Small intestine (tissue), 7 donors: ENCODE results near the gene UGT1A6. TPM values are rescaled to one million over a fixed set of nuclear protein-coding genes. Genes with fewer than 3 reads are reported as not detected.

Experiments
- DNase-seq, 2 donors: peaks; one replicate each; pipeline versions ENCODE4 v3.0.0 to v3.0.0-alpha.2; 2013
- FAIRE-seq: peaks from 2 replicates; lab custom pipeline; 2012; peaks lifted over from hg19 to GRCh38; lab: Jason Lieb, UNC
- H3K27ac ChIP-seq, 3 donors: one replicate each; pipeline ENCODE4 v1.5.1; 2013; ENCODE audit warnings: low read length in 2 of 3, mild to moderate bottlenecking in 2 of 3, control low read depth in 1 of 3, inconsistent platforms in 1 of 3, low read depth in 1 of 3, moderate library complexity in 1 of 3
- H3K27me3 ChIP-seq, 3 donors: one replicate each; pipeline ENCODE4 v1.6.1; 2013; ENCODE audit warnings: low read length in 3 of 3, inconsistent platforms in 1 of 3; ENCODE audit not compliant: control insufficient read depth in 3 of 3, insufficient read depth in 3 of 3
- H3K36me3 ChIP-seq, 3 donors: one replicate each; pipeline ENCODE4 v1.6.1; 2013; ENCODE audit warnings: low read length in 3 of 3, inconsistent platforms in 1 of 3, low read depth in 1 of 3, mild to moderate bottlenecking in 1 of 3, moderate library complexity in 1 of 3; ENCODE audit not compliant: control insufficient read depth in 3 of 3, insufficient read depth in 2 of 3
- H3K4me1 ChIP-seq, 3 donors: one replicate each; pipeline ENCODE4 v1.6.1; 2013; ENCODE audit warnings: low read length in 2 of 3, inconsistent platforms in 1 of 3, low read depth in 1 of 3, mild to moderate bottlenecking in 1 of 3, moderate library complexity in 1 of 3; ENCODE audit not compliant: control insufficient read depth in 3 of 3, insufficient read depth in 2 of 3
- H3K4me3 ChIP-seq, 3 donors: one replicate each; pipeline ENCODE4 v1.5.1; 2013; ENCODE audit warnings: low read length in 3 of 3, control low read depth in 1 of 3, inconsistent platforms in 1 of 3, low read depth in 1 of 3, mild to moderate bottlenecking in 1 of 3, moderate library complexity in 1 of 3
- H3K9me3 ChIP-seq, 2 donors: one replicate each; pipeline ENCODE4 v1.6.1; 2013; ENCODE audit warnings: low read depth in 1 of 2, low read length in 1 of 2; ENCODE audit not compliant: control insufficient read depth in 2 of 2, insufficient read depth in 1 of 2
- WGBS, 3 donors: extraction: QIAGEN DNeasy Blood & Tissue Kit; methylation state at CpG; one replicate each; pipeline ENCODE4 v1.1.7; 2013; 5-methylcytosine and 5-hydroxymethylcytosine counted together
- polyA plus RNA-seq, 4 donors: library from polyadenylated mRNA; stranded (reverse) in 3 of 4; unstranded in 1 of 4; fragments of 200-250 nt in 3 of 4; fragments of 120-200 nt in 1 of 4; gene quantifications; one replicate each; pipeline versions ENCODE4 v1.2.1 to v1.2.3, GENCODE V29; 2013
- donor health status: healthy with polysubstance abuse.
- donor health status: control.
- donor health status: control.
- donor health status: Bipolar disorder and iron deficiency.
- donor health status: healthy.

Gene UGT1A6
- polyA plus RNA-seq, 4 donors: 0.21 to 1.8 (median 1.4) TPM; not detected in 1

DNA sequence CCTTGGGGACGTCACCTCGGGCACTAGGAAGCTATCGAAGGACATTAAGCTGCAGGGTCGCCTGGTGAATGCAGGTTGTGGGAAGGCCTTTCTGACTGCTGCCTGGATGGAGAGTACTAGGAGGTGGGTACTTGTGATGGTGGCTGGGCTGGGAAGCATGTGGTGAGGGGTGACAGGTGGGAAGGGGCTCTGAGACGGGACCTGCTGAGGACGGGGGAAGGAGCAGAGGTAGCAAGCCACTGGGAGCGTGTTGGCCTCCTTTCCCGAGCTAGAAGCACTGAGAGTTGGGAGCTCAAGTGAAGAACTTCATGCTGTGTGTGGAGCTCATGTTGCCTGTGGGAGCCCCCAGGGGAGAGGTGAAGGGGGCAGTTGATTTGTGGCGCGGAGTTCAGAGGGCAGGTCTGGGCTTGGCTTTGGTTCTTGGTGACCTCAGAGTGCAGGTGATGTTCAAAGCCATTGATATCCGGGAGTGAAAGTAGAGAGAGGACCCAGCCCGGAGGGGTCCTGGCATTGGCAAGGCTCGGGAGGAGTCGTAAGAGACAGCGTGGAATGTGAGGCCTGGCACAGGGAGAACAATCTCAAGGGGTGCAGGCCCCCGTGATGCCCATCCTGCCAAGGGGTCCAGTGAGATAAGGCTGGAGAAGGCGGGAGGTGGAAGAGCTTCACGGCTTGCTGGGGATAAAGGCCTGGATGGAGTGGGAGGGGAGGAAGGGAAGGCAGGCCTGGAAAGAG lies 98.6 kb downstream of the UGT1A6 start:
- no peaks in the 10 kb centered on the region for H3K9me3 ChIP-seq
- FAIRE-seq (no peak), DNase-seq (no peak)
- no peaks in the 10 kb centered on the region for H3K27me3 ChIP-seq
- H3K4me1 ChIP-seq: peaks cover 0 to 14% (median 0%) of the 10 kb centered on the region in 3 donors
- no peaks in the 10 kb centered on the region for H3K36me3 ChIP-seq
- H3K27ac ChIP-seq: no peak overlapping the region
- 86 to 91% (median 90%) methylated on average over 18 of the region's 18 CpGs for WGBS, 3 donors
- no peak overlapping the region for H3K4me3 ChIP-seq

DNA sequence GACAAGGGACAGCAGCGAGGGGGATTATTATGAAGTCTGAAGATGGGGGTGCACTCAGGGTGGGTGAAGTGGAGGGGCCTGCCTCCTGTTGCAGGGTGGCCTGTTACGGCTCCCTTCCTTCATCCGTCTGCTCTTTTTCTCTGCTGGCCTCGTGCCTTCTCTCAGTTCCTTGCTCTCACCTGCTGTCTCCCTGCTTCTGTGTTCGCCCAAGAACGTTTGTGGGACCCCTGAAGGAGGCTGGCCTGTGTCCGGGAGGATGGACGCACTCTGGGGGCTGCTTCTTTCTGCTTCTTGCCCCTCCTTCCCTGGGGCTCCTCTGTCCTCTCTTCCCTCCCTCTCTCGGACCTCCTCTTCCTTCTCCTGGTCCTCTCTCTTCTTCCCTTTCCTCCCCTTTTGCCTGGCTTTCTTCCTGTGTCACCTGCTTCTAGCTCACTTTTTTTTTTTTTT lies 99.2 kb downstream of the UGT1A6 start:
- WGBS, 3 donors: 82 to 90% (median 84%) methylated on average over 9 of the region's 9 CpGs
- Histone ChIP-seq H3K27ac (no peak overlapping the region), H3K27me3 (no peaks in the 10 kb centered on the region), H3K9me3 (no peaks in the 10 kb centered on the region), H3K4me1 (peaks cover 0 to 14% (median 0%) of the 10 kb centered on the region in 3 donors), H3K4me3 (no peak overlapping the region), H3K36me3 (no peaks in the 10 kb centered on the region)
- DNase-seq: no peak
- FAIRE-seq: no peak

DNA sequence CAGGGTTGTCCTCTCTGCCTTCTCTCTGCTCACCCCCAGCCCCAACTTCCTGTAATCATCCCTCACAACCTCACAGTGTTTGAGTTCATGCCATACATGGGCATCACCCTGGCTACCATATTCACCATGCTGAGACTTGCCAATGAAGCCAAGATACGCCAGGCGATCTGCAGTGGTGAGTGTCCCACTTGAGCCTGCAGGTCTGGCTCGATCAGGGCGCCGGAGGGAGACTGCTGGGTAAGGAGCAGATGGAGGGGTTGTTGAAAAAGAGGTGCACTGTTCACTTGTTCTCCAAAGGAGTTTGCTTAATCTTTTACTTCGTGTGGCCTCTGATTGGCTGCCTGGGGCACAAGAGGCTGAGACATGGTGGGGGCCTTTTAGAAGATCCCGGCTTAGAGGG lies 100.0 kb downstream of the UGT1A6 start:
- FAIRE-seq (no peak), DNase-seq (no peak)
- H3K9me3 ChIP-seq: no peaks in the 10 kb centered on the region
- no peaks in the 10 kb centered on the region for H3K27me3 ChIP-seq
- no peak overlapping the region for H3K4me3 ChIP-seq
- 89 to 91% (median 89%) methylated on average over 7 of the region's 7 CpGs for WGBS, 3 donors
- no peak overlapping the region for H3K27ac ChIP-seq
- no peaks in the 10 kb centered on the region for H3K36me3 ChIP-seq
- peaks cover 0 to 14% (median 0%) of the 10 kb centered on the region in 3 donors for H3K4me1 ChIP-seq

DNA sequence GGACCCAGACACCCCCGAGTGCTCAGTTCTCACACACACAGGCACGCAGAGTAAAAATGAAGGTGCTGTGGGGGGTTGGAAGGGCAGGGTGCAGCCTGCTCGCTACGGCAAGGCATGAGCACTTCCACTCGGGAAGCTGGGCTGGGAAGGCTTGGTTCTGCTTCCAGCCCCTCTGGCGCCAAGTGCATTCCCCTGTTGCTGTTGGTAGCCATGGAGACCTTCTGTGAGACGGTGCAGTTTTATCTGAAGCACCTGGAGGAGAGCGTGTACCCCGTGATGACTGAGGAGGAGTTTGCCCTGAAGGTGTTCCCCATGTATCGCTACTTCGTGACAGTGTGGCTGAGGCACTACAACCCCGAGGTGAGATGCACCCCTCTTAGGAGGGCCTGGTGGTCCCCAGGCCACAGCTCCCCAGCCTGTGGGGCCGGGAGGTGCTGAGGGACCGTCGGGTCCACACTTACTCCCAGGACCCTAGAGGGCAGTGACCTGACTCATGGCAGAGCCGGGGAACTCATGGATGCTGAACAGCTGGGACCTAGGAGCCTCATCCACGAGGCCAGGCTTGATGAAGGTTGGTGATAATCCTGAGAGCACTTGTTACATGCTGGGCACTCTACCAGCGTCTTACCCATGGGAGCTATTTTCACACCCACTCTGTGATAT lies 100.9 kb downstream of the UGT1A6 start:
- H3K27me3 ChIP-seq: no peaks in the 10 kb centered on the region
- 40 to 67% (median 44%) methylated on average over 18 of the region's 18 CpGs for WGBS, 3 donors
- H3K4me3 ChIP-seq: no peak overlapping the region
- H3K4me1 ChIP-seq: peaks cover 0 to 14% (median 0%) of the 10 kb centered on the region in 3 donors
- H3K36me3 ChIP-seq: no peaks in the 10 kb centered on the region
- H3K9me3 ChIP-seq: no peaks in the 10 kb centered on the region
- peak; percentile 11 to 74 for DNase-seq
- peak overlapping the region in 1 of 3 donors; percentile 30 for H3K27ac ChIP-seq
- FAIRE-seq: no peak

DNA sequence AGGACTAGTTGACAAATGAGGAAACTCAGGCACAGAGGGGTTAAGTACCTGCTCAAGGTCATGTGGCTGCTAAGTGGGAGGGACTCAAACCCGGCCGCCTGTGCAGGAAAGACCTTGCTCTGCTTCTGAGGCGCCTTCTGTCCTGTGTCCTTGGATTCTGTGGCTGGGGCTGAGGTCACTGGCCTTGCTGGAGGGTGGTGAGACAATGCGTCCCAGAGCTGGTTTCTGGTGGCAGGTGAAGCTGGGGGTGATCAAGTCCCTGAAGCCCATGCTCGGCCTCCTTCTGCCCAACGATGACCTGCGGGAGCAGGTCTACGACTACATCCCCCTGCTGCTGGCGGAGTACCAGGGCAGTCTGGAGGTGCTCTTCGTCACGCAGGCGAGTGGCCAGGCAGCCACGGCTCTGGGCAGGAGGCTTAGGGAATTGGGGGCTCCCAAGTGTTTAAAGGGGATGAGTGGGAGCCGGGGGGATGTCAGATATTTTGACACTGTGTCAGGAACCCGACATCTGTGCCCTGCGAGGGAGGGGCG lies 101.5 kb downstream of the UGT1A6 start:
- 76 to 79% (median 76%) methylated on average over 17 of the region's 17 CpGs for WGBS, 3 donors
- no peaks in the 10 kb centered on the region for H3K36me3 ChIP-seq
- FAIRE-seq: no peak
- no peaks in the 10 kb centered on the region for H3K27me3 ChIP-seq
- H3K9me3 ChIP-seq: no peaks in the 10 kb centered on the region
- peaks cover 0 to 14% (median 0%) of the 10 kb centered on the region in 3 donors for H3K4me1 ChIP-seq
- DNase-seq: peak in 1 of 2 donors; percentile 38
- H3K4me3 ChIP-seq: no peak overlapping the region
- H3K27ac ChIP-seq: no peak overlapping the region

DNA sequence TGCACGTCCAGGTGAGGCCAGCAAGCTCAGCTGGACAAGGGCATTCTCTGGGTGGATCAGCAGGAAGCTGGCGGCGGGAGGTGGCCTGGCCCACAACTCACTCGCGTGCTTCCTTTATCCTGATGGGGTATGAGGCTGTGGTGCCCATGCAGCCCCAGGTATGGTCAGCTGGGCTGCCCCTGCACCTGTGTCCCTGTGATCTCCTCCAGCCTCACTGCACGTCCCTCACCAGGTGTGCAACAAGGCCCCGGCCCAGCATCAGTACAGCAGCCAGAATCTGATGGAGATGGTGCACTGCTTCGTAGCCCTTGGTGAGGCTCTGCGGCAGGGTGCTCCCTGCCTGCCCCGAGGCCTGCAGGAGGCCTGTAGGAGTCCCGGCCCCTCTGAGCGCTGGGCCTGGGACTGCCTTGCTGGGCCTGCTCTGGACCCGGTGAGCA lies 103.1 kb downstream of the UGT1A6 start:
- no peaks in the 10 kb centered on the region for H3K36me3 ChIP-seq
- no peaks in the 10 kb centered on the region for H3K9me3 ChIP-seq
- no peaks in the 10 kb centered on the region for H3K27me3 ChIP-seq
- H3K4me1 ChIP-seq: peaks cover 0 to 14% (median 0%) of the 10 kb centered on the region in 3 donors
- DNase-seq: no peak
- WGBS, 3 donors: 94 to 97% (median 95%) methylated on average over 13 of the region's 13 CpGs
- no peak for FAIRE-seq
- H3K27ac ChIP-seq: no peak overlapping the region
- no peak overlapping the region for H3K4me3 ChIP-seq

DNA sequence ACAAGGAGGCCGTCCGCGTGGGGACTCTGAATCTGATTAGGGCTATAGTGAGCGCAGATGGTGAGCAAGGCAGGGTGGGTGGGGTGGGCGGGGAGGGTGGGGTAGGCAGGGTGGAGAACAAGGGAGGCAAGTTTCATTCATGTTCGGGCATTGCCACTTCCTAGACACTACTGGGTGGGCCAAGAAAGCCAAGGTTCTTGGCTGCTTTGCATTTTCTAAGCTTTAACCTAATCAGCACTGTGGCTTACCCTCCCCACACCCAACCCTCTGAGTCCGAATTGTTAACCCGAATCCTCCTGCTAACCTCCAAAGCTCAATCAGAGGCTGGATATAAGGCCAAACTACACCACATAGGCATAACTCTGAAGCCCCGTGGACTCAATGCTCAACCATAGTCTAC lies 103.6 kb downstream of the UGT1A6 start:
- WGBS, 3 donors: 82 to 95% (median 90%) methylated on average over 9 of the region's 9 CpGs
- no peak overlapping the region for H3K27ac ChIP-seq
- no peaks in the 10 kb centered on the region for H3K27me3 ChIP-seq
- DNase-seq: no peak
- H3K4me3 ChIP-seq: no peak overlapping the region
- H3K4me1 ChIP-seq: peaks cover 0 to 14% (median 0%) of the 10 kb centered on the region in 3 donors
- H3K36me3 ChIP-seq: no peaks in the 10 kb centered on the region
- FAIRE-seq: no peak
- H3K9me3 ChIP-seq: no peaks in the 10 kb centered on the region

DNA sequence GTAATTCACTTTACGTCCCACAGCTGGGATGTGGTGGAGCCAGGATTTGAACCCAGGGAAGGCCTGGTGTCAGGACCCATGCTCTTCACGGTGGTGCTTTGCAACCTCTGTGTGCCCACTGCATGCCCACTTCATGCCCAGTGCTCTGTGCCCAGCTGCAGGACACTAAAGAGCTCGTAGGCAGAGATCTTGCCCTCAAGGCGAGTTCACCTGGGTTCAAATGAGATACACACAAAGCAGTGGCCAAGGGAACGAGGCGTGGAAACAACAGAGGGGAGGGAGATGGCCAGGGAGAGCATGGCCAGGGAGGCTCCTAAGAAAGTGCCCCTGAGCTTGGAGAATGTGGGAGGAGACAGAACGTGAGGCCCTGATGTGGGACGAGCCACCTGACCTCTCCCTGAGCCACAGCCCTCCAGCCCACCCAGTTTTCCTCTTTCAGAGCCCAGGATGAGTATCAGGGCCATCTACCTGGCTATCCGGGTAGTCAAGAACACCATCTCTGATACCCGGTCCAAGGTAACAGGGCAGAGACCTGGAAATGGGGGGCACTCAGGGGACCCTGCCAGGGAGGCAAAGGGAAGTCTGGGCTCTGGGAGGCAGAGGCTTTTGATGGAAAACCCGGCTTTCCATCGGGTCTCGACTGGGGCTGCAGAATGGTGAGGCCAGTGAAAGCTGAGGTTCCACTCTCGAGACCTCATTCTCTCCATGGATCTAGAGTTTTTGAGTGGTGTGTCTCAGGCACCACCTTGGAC lies 105.8 kb downstream of the UGT1A6 start:
- 81 to 84% (median 84%) methylated on average over 14 of the region's 14 CpGs for WGBS, 3 donors
- Histone ChIP-seq H3K4me3 (no peak overlapping the region), H3K27me3 (no peaks in the 10 kb centered on the region), H3K4me1 (peaks cover 0 to 7% (median 0%) of the 10 kb centered on the region in 3 donors), H3K36me3 (no peaks in the 10 kb centered on the region), H3K9me3 (no peaks in the 10 kb centered on the region), H3K27ac (no peak overlapping the region)
- DNase-seq (no peak), FAIRE-seq (no peak)
